ENCODE measurements around the gene KLF13.

Gene KLF13

GRCh38 chr15:31419820-31420219 lies 93.2 kb downstream of the KLF13 start:
- no peak overlapping the region for H3K27ac ChIP-seq (ENCODE audit: insufficient read depth in 1 of 2, low read depth in 1 of 2, low read length in 2 of 2, poor library complexity in 1 of 2, severe bottlenecking in 2 of 2)
- H3K4me1 ChIP-seq (ENCODE audit: control extremely low read depth in 1 of 4, control insufficient read depth in 4 of 4, insufficient read depth in 4 of 4, low read length in 3 of 4) = no peaks in the 10 kb centered on the region
- peaks cover 3 to 20% (median 12%) of the 10 kb centered on the region in 5 experiments for H3K9me3 ChIP-seq (ENCODE audit: control extremely low read depth in 1 of 5, control insufficient read depth in 4 of 5, insufficient read depth in 2 of 5, low read depth in 1 of 5, low read length in 4 of 5)
- ChIA-PET POLR2A (no interaction called here), CTCF (interaction anchor here (1.4 kb wide), 1 partner anchor 13 kb away, joined by 6 read pairs; no protein-coding TSS in a partner anchor)
- no peaks in the 10 kb centered on the region for H3K27me3 ChIP-seq (replicated peaks in 2 of 5; ENCODE audit: control insufficient read depth in 4 of 5, insufficient read depth in 5 of 5, low read length in 4 of 5)
- no peak overlapping the region for H3K4me3 ChIP-seq (ENCODE audit: control insufficient read depth in 1 of 7, extremely low read depth in 1 of 7, insufficient read depth in 4 of 7, low read depth in 2 of 7, low read length in 6 of 7)
- WGBS (ENCODE audit: insufficient coverage) = 100% methylated on average over 1 of the region's 3 CpGs
- no peak for DNase-seq
- H3K36me3 ChIP-seq (ENCODE audit: control insufficient read depth in 4 of 4, insufficient read depth in 4 of 4, low read length in 3 of 4) = no peaks in the 10 kb centered on the region

- Histone ChIP-seq H3K4me3 (ENCODE audit: control insufficient read depth in 1 of 7, extremely low read depth in 1 of 7, insufficient read depth in 4 of 7, low read depth in 2 of 7, low read length in 6 of 7) (no peak overlapping the region), H3K4me1 (ENCODE audit: control extremely low read depth in 1 of 4, control insufficient read depth in 4 of 4, insufficient read depth in 4 of 4, low read length in 3 of 4) (peaks cover 0 to 6% (median 4%) of the 10 kb centered on the region in 4 experiments), H3K9me3 (ENCODE audit: control extremely low read depth in 1 of 5, control insufficient read depth in 4 of 5, insufficient read depth in 2 of 5, low read depth in 1 of 5, low read length in 4 of 5) (peaks cover 0 to 8% (median 0%) of the 10 kb centered on the region in 5 experiments), H3K36me3 (ENCODE audit: control insufficient read depth in 4 of 4, insufficient read depth in 4 of 4, low read length in 3 of 4) (no peaks in the 10 kb centered on the region), H3K27ac (ENCODE audit: insufficient read depth in 1 of 2, low read depth in 1 of 2, low read length in 2 of 2, poor library complexity in 1 of 2, severe bottlenecking in 2 of 2) (no peak overlapping the region), H3K27me3 (replicated peaks in 2 of 5; ENCODE audit: control insufficient read depth in 4 of 5, insufficient read depth in 5 of 5, low read length in 4 of 5) (no peaks in the 10 kb centered on the region)
- no peak for DNase-seq
- POLR2A ChIA-PET = no interaction called here
- WGBS (ENCODE audit: insufficient coverage) = 100% methylated on average over 1 of the region's 1 CpG
- CTCF ChIA-PET = no interaction called here
Observed at GRCh38 chr15:31427411-31427810, 100.8 kb downstream of the KLF13 start.
